Thyroid gland (tissue), 4 donors: Measurements from ENCODE around the gene BTBD6. TPM values are rescaled to one million over a fixed set of nuclear protein-coding genes. Genes with fewer than 3 reads are reported as not detected.

Experiments used
- DNase-seq, 2 donors: peaks; one replicate each; pipeline ENCODE4 v3.0.0-alpha.2; 2019
- H3K27ac ChIP-seq, 3 donors: fragments of 200-600 bp; sonication (generic); 1 replicate in 2 of 3; 2 replicates in 1 of 3; pipeline ENCODE4 v1.5.1; 2016 to 2019; ENCODE audit warnings: mild to moderate bottlenecking in 1 of 3, moderate library complexity in 1 of 3
- H3K27me3 ChIP-seq: fragments of 200-600 bp; sonication (generic); one replicate; pipeline ENCODE4 v1.5.1; 2019
- H3K36me3 ChIP-seq, 2 donors: fragments of 200-600 bp; sonication (generic); one replicate each; pipeline ENCODE4 v1.5.1; 2016 to 2019
- H3K4me1 ChIP-seq, 2 donors: fragments of 200-600 bp; sonication (generic); one replicate each; pipeline ENCODE4 v1.5.1; 2017 to 2019
- H3K4me3 ChIP-seq, 3 donors: fragments of 200-600 bp; sonication (generic); replicated peaks in 1 of 3; 1 replicate in 2 of 3; 2 replicates in 1 of 3; pipeline ENCODE4 v1.5.1; 2016; ENCODE audit warnings: mild to moderate bottlenecking in 1 of 3
- H3K9me3 ChIP-seq: fragments of 200-600 bp; sonication (generic); one replicate; pipeline ENCODE4 v1.5.1; 2017
- POLR2A ChIP-seq, 2 donors: fragments of 450-650 bp; IDR thresholded peaks; one replicate each; pipeline ENCODE4 v1.6.1; 2017; ENCODE audit warnings: antibody characterized with exemption in 2 of 2, mild to moderate bottlenecking in 2 of 2, moderate library complexity in 1 of 2
- WGBS, 2 donors: methylation state at CpG; one replicate each; pipeline ENCODE4 v1.1.5; 2017; 5-methylcytosine and 5-hydroxymethylcytosine counted together
- intact Hi-C: fragments of 100-400 bp; cut with DNase I; formaldehyde crosslinking; loops from one replicate; pipeline ENCODE4 v1.15.1; 2023
- total RNA-seq, 4 donors: library from RNA; depleted of rRNA; stranded (reverse); fragments of >200 nt; gene quantifications; one replicate each; pipeline ENCODE4 v1.2.3, GENCODE V29; 2016
- TF ChIP-seq, protein P1 (sequence below), 6 experiments: fragments of 200-600 bp in 3 of 6; fragments of 450-650 bp in 3 of 6; sonication (generic) in 3 of 6; IDR thresholded peaks; one replicate each; pipeline ENCODE4 v1.5.1; 2016 to 2019; ENCODE audit warnings: antibody characterized with exemption in 6 of 6, mild to moderate bottlenecking in 2 of 6, inconsistent platforms in 1 of 6, moderate library complexity in 1 of 6

Gene BTBD6
- total RNA-seq, 4 donors from 2014 or later, result 35.9 to 58.2 (median 44.2) TPM

DNA sequence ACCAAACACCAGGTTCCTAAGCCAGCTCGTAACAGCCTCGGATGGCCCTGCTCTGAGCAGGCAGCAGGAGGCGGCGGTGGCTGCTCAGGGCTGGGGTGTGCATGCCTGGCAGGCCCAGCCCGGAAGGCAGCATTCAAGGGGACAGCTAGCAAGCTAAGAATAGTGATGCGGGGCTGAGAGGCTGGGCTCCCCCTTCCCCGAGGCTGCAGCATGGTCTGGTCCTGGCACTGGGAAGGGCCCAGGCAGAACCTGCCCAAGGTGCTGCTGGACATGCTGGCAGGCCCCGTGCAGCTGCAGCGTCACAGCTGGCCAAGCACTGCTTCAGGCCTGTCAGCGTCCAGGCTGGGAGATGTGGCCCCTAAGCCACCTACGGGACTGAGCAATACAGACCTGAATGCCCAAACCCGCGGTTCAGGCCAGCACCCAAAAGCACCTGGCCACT, 40.9 kb upstream of the BTBD6 start:
- Histone ChIP-seq H3K36me3 (peaks cover 14 to 16% of the 10 kb centered on the region in 2 donors), H3K4me3 (no peak overlapping the region), H3K27ac (no peak overlapping the region), H3K27me3 (no peaks in the 10 kb centered on the region), H3K9me3 (no peaks in the 10 kb centered on the region), H3K4me1 (peaks cover 22 to 40% of the 10 kb centered on the region in 2 donors)
- intact Hi-C loops, result no loop called here
- no peak for TF ChIP-seq POLR2A (IDR thresholded peaks at IDR 0.05)
- TF ChIP-seq, protein P1, sequence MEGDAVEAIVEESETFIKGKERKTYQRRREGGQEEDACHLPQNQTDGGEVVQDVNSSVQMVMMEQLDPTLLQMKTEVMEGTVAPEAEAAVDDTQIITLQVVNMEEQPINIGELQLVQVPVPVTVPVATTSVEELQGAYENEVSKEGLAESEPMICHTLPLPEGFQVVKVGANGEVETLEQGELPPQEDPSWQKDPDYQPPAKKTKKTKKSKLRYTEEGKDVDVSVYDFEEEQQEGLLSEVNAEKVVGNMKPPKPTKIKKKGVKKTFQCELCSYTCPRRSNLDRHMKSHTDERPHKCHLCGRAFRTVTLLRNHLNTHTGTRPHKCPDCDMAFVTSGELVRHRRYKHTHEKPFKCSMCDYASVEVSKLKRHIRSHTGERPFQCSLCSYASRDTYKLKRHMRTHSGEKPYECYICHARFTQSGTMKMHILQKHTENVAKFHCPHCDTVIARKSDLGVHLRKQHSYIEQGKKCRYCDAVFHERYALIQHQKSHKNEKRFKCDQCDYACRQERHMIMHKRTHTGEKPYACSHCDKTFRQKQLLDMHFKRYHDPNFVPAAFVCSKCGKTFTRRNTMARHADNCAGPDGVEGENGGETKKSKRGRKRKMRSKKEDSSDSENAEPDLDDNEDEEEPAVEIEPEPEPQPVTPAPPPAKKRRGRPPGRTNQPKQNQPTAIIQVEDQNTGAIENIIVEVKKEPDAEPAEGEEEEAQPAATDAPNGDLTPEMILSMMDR (IDR thresholded peaks at IDR 0.05), result no peak
- 81% methylated on average over 7 of the region's 13 CpGs; no CpG with 5 or more reads in 1 of the 2 donors for WGBS, 2 donors
- no peak for DNase-seq

DNA sequence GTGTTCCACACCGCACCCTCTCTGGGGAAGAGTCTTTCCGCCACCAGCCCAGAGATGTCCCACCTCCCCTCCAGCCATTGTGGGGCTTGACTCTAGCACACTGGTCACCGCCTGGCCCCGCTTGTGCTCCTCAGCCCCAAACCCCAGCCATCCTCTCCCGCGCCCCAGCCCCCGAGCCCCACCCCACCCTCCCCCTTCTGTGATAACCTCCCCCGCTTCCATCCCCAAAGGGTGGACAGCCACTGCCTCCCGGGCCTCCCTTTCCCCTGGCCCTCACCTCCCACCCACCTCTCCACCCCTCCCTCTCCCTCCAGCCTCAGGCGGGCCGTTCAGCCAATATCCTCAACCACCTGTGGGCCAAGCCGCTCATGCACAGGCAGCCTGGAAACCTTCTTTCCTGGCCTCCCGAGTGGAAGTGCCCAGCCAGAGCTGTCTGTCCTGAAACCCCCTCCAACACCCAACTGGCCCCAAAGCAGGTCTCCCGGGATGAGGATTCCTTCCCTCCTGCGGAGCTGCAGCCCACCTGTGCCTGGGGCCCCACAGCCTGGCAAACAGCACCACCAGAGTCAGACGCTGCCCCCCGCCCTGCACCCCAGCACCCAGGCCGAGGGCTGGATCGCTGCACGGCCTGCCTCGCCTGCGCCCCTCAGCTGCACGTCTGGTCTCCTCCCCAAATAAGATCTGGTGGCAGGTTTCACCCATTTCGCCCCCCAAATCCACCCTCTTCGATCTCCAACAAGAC, 40.2 kb upstream of the BTBD6 start:
- Histone ChIP-seq H3K27ac (no peak overlapping the region), H3K4me1 (peaks cover 21 to 38% of the 10 kb centered on the region in 2 donors), H3K27me3 (no peaks in the 10 kb centered on the region), H3K36me3 (peaks cover 14 to 16% of the 10 kb centered on the region in 2 donors), H3K9me3 (no peaks in the 10 kb centered on the region), H3K4me3 (no peak overlapping the region)
- intact Hi-C loops, result no loop called here
- 93 to 95% methylated on average over 20 to 25 of the region's 25 CpGs for WGBS, 2 donors
- no peak for DNase-seq
- TF ChIP-seq POLR2A (IDR thresholded peaks at IDR 0.05), result no peak
- TF ChIP-seq, protein P1 (IDR thresholded peaks at IDR 0.05), result no peak

DNA sequence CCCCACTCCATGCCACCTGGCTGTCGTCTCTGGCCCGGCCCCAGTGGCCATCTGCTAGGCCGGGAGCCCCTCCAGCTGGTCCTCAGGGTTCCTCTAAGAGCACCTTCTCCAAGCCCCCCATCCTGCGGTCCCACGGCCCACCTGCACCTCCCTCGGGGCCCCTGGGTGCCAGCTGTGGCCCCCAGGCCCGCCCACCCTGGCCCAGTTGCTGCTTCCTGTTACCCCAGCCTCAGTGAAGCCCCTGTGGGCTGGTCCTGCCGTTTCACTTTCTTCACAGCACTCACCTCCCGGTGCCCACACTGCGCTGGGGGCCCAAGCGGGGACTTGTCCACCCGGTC, 39.6 kb upstream of the BTBD6 start:
- DNase-seq, result no peak
- intact Hi-C loops, result no loop called here
- peaks cover 14 to 16% of the 10 kb centered on the region in 2 donors for H3K36me3 ChIP-seq

DNA sequence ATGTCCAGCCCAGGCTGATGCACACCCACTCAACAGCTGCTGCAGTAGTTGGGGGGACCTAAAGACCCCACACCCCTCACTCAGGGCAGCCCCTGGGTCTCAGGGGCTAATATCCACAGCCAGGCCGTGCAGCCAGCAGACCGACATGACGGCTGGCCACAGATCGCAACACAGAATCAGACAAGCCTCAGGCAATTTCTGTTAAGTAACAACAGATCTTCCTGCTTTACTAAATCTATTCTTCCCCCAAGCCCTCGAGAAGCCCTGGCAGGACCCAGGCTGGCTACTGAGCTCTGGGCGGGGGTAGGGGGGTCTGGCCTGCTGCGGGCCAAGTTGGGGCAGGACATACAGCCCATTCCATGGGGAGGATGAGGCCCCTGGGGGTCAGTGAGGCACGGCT, 39.2 kb upstream of the BTBD6 start:
- 90 to 100% methylated on average over 6 of the region's 8 CpGs for WGBS, 2 donors
- no peak for DNase-seq
- H3K27ac ChIP-seq, result no peak overlapping the region
- TF ChIP-seq, protein P1 (IDR thresholded peaks at IDR 0.05), result no peak
- no peak for TF ChIP-seq POLR2A (IDR thresholded peaks at IDR 0.05)
- H3K4me3 ChIP-seq, result no peak overlapping the region
- H3K9me3 ChIP-seq, result no peaks in the 10 kb centered on the region
- H3K36me3 ChIP-seq, result peaks cover 14 to 16% of the 10 kb centered on the region in 2 donors
- intact Hi-C loops, result no loop called here
- H3K27me3 ChIP-seq, result no peaks in the 10 kb centered on the region
- H3K4me1 ChIP-seq, result peaks cover 14 to 28% of the 10 kb centered on the region in 2 donors

More for the DNA sequence above, 39.6 kb upstream of the BTBD6 start:
- 88 to 91% methylated on average over 9 to 12 of the region's 12 CpGs for WGBS, 2 donors
- peaks cover 17 to 32% of the 10 kb centered on the region in 2 donors for H3K4me1 ChIP-seq
- no peak overlapping the region for H3K4me3 ChIP-seq
- no peaks in the 10 kb centered on the region for H3K9me3 ChIP-seq
- TF ChIP-seq, protein P1 (IDR thresholded peaks at IDR 0.05), result no peak
- no peak for TF ChIP-seq POLR2A (IDR thresholded peaks at IDR 0.05)
- H3K27me3 ChIP-seq, result no peaks in the 10 kb centered on the region
- H3K27ac ChIP-seq, result no peak overlapping the region

DNA sequence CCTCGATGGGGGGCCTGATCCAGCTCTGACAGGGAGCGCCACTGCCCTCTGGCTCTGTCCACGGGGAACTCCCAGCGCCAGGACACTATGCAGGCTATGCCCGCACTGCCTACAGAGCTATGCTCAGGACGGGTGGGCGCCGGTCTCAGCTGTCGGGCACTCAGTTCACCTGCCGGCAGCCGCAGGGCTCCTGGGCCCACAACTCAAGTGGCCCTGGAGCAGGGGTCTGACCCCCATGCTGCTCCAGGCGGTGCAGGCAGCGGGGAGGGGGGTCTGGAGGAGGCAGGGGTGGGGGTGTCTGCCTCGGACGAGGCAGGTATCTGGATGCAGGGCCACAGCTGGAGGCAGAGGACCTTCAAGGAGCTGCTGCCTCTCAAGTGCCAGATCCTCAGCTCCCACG, 38.7 kb upstream of the BTBD6 start:
- TF ChIP-seq, protein P1 (IDR thresholded peaks at IDR 0.05), result no peak
- no peak for TF ChIP-seq POLR2A (IDR thresholded peaks at IDR 0.05)
- Histone ChIP-seq H3K9me3 (no peaks in the 10 kb centered on the region), H3K36me3 (peaks cover 14 to 16% of the 10 kb centered on the region in 2 donors), H3K27me3 (no peaks in the 10 kb centered on the region), H3K4me3 (no peak overlapping the region), H3K4me1 (peaks cover 10 to 23% of the 10 kb centered on the region in 2 donors), H3K27ac (no peak overlapping the region)
- WGBS, 2 donors, result 88 to 93% methylated on average over 3 to 14 of the region's 16 CpGs
- no peak for DNase-seq
- intact Hi-C loops, result no loop called here
